Neural crest cell (in vitro differentiated cells): ENCODE data around the gene SERAC1. TPM values are rescaled to one million over a fixed set of nuclear protein-coding genes. Genes with fewer than 3 reads are reported as not detected.
"Not testable (repeated sequence)": the region's sequence is repeated elsewhere in the genome, so short reads cannot be mapped to it uniquely, and the experiment has no call there.

Experiments
- DNase-seq: peaks from one replicate; pipeline ENCODE4 v3.0.0; 2021; ENCODE audit warnings: low read depth, mixed read lengths, low spot score
- H3K27ac Mint-ChIP-seq: one replicate; pipeline ENCODE4 v1.8.0; 2021; ENCODE audit warnings: mild to moderate bottlenecking, mixed read lengths; ENCODE audit not compliant: unreplicated experiment
- H3K27me3 Mint-ChIP-seq: 2 replicates; pipeline ENCODE4 v1.8.0; 2021; ENCODE audit warnings: low read depth, mild to moderate bottlenecking, mixed read lengths
- H3K36me3 Mint-ChIP-seq: 2 replicates; pipeline ENCODE4 v1.8.0; 2021; ENCODE audit warnings: low read depth, mild to moderate bottlenecking, mixed read lengths
- H3K4me1 Mint-ChIP-seq: 2 replicates; pipeline ENCODE4 v1.8.0; 2021; ENCODE audit warnings: mixed read lengths
- H3K4me3 Mint-ChIP-seq: one replicate; pipeline ENCODE4 v1.8.0; 2021; ENCODE audit warnings: mild to moderate bottlenecking, mixed read lengths
- H3K9me3 Mint-ChIP-seq: 2 replicates; pipeline ENCODE4 v1.8.0; 2021; ENCODE audit warnings: mixed read lengths
- total RNA-seq: library from RNA; stranded (reverse); gene quantifications from 2 replicates; pipeline ENCODE4 v1.2.1, GENCODE V29; 2021
- TF ChIP-seq, protein P1 (sequence below): fragments of 200-600 bp; sonication (generic); conservative IDR thresholded peaks from 2 replicates; pipeline ENCODE4 v1.5.0; 2021; ENCODE audit warnings: antibody characterized with exemption, mild to moderate bottlenecking

SERAC1 gene
- total RNA-seq, 1 donor from 2014 or later = 11.3 TPM

DNA sequence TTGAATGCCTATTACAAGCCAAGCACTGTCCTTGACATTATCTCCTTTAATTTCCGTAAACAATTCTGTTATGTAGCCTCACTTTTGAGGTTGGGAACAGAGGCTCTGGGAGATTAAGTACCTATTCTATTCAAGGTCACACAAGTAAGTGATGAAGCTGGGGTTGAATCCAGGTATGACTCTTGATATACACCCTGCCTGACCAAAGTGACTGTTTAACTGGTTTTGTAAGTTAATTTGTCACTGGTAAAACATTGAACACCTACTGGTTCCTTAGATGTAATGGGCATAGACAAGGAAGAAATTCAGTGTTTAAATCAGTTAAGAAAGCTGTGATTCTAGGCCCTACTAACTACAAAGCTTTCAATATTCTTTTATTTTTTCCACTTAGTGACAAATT is 23.0 kb upstream of the SERAC1 start:
- TF ChIP-seq, protein P1, sequence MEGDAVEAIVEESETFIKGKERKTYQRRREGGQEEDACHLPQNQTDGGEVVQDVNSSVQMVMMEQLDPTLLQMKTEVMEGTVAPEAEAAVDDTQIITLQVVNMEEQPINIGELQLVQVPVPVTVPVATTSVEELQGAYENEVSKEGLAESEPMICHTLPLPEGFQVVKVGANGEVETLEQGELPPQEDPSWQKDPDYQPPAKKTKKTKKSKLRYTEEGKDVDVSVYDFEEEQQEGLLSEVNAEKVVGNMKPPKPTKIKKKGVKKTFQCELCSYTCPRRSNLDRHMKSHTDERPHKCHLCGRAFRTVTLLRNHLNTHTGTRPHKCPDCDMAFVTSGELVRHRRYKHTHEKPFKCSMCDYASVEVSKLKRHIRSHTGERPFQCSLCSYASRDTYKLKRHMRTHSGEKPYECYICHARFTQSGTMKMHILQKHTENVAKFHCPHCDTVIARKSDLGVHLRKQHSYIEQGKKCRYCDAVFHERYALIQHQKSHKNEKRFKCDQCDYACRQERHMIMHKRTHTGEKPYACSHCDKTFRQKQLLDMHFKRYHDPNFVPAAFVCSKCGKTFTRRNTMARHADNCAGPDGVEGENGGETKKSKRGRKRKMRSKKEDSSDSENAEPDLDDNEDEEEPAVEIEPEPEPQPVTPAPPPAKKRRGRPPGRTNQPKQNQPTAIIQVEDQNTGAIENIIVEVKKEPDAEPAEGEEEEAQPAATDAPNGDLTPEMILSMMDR = no peak
- Mint-ChIP-seq H3K36me3 (peaks cover 15% of the 10 kb centered on the region), H3K9me3 (no peaks in the 10 kb centered on the region), H3K4me3 (no peak overlapping the region), H3K27me3 (no peaks in the 10 kb centered on the region), H3K27ac (no peak overlapping the region), H3K4me1 (no peaks in the 10 kb centered on the region)
- no peak for DNase-seq

- peaks cover 12% of the 10 kb centered on the region for H3K36me3 Mint-ChIP-seq
- H3K9me3 Mint-ChIP-seq = no peaks in the 10 kb centered on the region
- TF ChIP-seq, protein P1 = no peak
- no peaks in the 10 kb centered on the region for H3K27me3 Mint-ChIP-seq
- DNase-seq = no peak
- H3K4me3 Mint-ChIP-seq = no peak overlapping the region
- peaks cover 5% of the 10 kb centered on the region for H3K4me1 Mint-ChIP-seq
- no peak overlapping the region for H3K27ac Mint-ChIP-seq
Observed at GRCh38 chr6:158188591-158188990, 20.5 kb upstream of the SERAC1 start.

GRCh38 chr6:158185729-158186456 is 17.8 kb upstream of the SERAC1 start:
- no peak overlapping the region for H3K4me3 Mint-ChIP-seq
- no peak overlapping the region for H3K27ac Mint-ChIP-seq
- DNase-seq = no peak

GRCh38 chr6:158184608-158185007 is 16.5 kb upstream of the SERAC1 start:
- DNase-seq = no peak
- Mint-ChIP-seq H3K4me1 (peaks cover 13% of the 10 kb centered on the region), H3K4me3 (no peak overlapping the region), H3K27me3 (no peaks in the 10 kb centered on the region), H3K27ac (no peak overlapping the region), H3K36me3 (peaks cover 41% of the 10 kb centered on the region), H3K9me3 (peaks cover 8% of the 10 kb centered on the region)
- TF ChIP-seq, protein P1 = no peak

More at GRCh38 chr6:158185729-158186456, 17.8 kb upstream of the SERAC1 start:
- H3K27me3 Mint-ChIP-seq = no peaks in the 10 kb centered on the region
- peaks cover 28% of the 10 kb centered on the region for H3K36me3 Mint-ChIP-seq
- peaks cover 5% of the 10 kb centered on the region for H3K9me3 Mint-ChIP-seq
- peaks cover 13% of the 10 kb centered on the region for H3K4me1 Mint-ChIP-seq
- TF ChIP-seq, protein P1 = no peak

GRCh38 chr6:158183174-158183972 is 15.3 kb upstream of the SERAC1 start:
- Mint-ChIP-seq H3K4me1 (peaks cover 13% of the 10 kb centered on the region), H3K36me3 (peaks cover 52% of the 10 kb centered on the region), H3K9me3 (peaks cover 15% of the 10 kb centered on the region)
- not testable (repeated sequence) for H3K4me3 Mint-ChIP-seq, H3K27me3 Mint-ChIP-seq, H3K27ac Mint-ChIP-seq
- DNase-seq = peak; percentile 8

DNA sequence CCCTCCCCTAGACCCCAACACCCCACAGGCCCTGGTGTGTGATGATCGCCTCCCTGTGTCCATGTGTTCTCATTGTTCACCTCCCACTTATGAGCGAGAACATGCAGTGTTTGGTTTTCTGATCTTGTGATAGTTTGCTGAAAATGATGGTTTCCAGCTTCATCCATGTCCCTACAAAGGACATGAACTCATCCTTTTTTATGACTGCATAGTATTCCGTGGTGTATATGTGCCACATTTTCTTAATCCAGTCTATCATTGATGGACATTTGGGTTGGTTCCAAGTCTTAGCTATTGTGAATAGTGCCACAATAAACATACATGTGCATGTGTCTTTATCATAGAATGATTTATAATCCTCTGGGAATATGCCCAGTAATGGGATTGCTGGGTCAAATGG is 9.7 kb upstream of the SERAC1 start:
- H3K27ac Mint-ChIP-seq, H3K4me1 Mint-ChIP-seq, DNase-seq, H3K4me3 Mint-ChIP-seq, H3K27me3 Mint-ChIP-seq: not testable (repeated sequence)
- Mint-ChIP-seq H3K36me3 (peaks cover 52% of the 10 kb centered on the region), H3K9me3 (peaks cover 16% of the 10 kb centered on the region)
